Placental pericyte (primary cell): ENCODE data around the gene HOXD3. TPM values are rescaled to one million over a fixed set of nuclear protein-coding genes. Genes with fewer than 3 reads are reported as not detected.
A peak's percentile ranks its signal among the peaks of the same experiment; 100 is the strongest.

Experiments
- small RNA-seq: library from RNA; depleted of rRNA; stranded (forward); fragments of <200 nt; gene quantifications from one replicate; pipeline ENCODE3, GENCODE V24; 2012; ENCODE audit warnings: low replicate concordance
- total RNA-seq: library from RNA; depleted of rRNA; stranded (reverse); fragments of >200 nt; gene quantifications from 2 replicates; pipeline ENCODE4 v1.2.3, GENCODE V29; 2012

HOXD3 gene
- total RNA-seq = 2.6 TPM in 1 of 2 replicates, not detected in the other

GRCh38 chr2:176156807-176157498, at the start of gene HOXD3:
TSS of gene HOXD3 (plus strand) at chr2:176157307. CDS start at chr2:176169115, 11,808 bp downstream.

GRCh38 chr2:176115883-176116813, 41.0 kb upstream of the HOXD3 start, which contains the start of gene HOXD10:
TSS of gene HOXD10 (plus strand) at chr2:176116778. CDS start at chr2:176116834, 56 bp downstream.

GRCh38 chr2:176122683-176123410, 34.3 kb upstream of the HOXD3 start, which contains the start of gene HOXD9:
TSS of gene HOXD9 (plus strand) at chr2:176122719. CDS start at chr2:176122769, 50 bp downstream.

GRCh38 chr2:176128982-176129796, 27.9 kb upstream of the HOXD3 start, which contains the start of gene HOXD8:
TSS of gene HOXD8 (plus strand) at chr2:176129705. CDS start at chr2:176130367, 662 bp downstream.

GRCh38 chr2:176151442-176152287, 5.4 kb upstream of the HOXD3 start, which contains the start of gene HOXD4:
TSS of gene HOXD4 (plus strand) at chr2:176151550. CDS start at chr2:176151634, 84 bp downstream.

GRCh38 chr2:176187899-176188773, 31.0 kb downstream of the HOXD3 start, which contains the start of gene HOXD1:
TSS of gene HOXD1 (plus strand) at chr2:176188668. CDS start at chr2:176188802, 134 bp downstream.

Small RNA genes within 50 kb of the gene (small RNA-seq; reads per million reads assigned to genes)
- 1,024 reads per million, percentile 99 among the genes with 10 or more reads in this experiment for gene MIR10B

Other genes starting within 250 kb of the HOXD3 start
- 8.1 and 50.4 TPM in 2 replicates for gene LNPK, start 155.0 kb upstream of the HOXD3 start, total RNA-seq
- gene EVX2, start 73.3 kb upstream of the HOXD3 start, total RNA-seq = not detected in 2 replicates
- not detected in 2 replicates for gene HOXD13, start 64.6 kb upstream of the HOXD3 start, total RNA-seq
- 0.22 TPM in 1 of 2 replicates, not detected in the other for gene HOXD12, start 57.5 kb upstream of the HOXD3 start, total RNA-seq
- 0.22 and 5.4 TPM in 2 replicates for gene HOXD11, start 50.0 kb upstream of the HOXD3 start, total RNA-seq
- 0.66 and 6.3 TPM in 2 replicates for gene HOXD10, start 40.5 kb upstream of the HOXD3 start, total RNA-seq
- 1.7 TPM in 1 of 2 replicates, not detected in the other for gene HOXD9, start 34.6 kb upstream of the HOXD3 start, total RNA-seq
- 6.3 TPM in 1 of 2 replicates, not detected in the other for gene HOXD8, start 27.6 kb upstream of the HOXD3 start, total RNA-seq
- gene HOXD4, start 5.8 kb upstream of the HOXD3 start, total RNA-seq = 0.22 and 1.4 TPM in 2 replicates
- 0.14 TPM in 1 of 2 replicates, not detected in the other for gene HOXD1, start 31.4 kb downstream of the HOXD3 start, total RNA-seq
- 13.1 and 22.8 TPM in 2 replicates for gene MTX2, start 112.1 kb downstream of the HOXD3 start, total RNA-seq